Activated T-helper 17 cell treated with anti-CD3 and anti-CD28 coated beads, Interleukin-2, amount 50 U/mL, for 72 hours (primary cell): ENCODE results near the gene FTHL17. TPM values are rescaled to one million over a fixed set of nuclear protein-coding genes. Genes with fewer than 3 reads are reported as not detected.

Source experiments
- total RNA-seq, 2 donors: library from RNA; stranded (reverse); gene quantifications; one replicate each; pipeline ENCODE4 v1.2.3, GENCODE V29; 2022

FTHL17 gene
- total RNA-seq, 2 donors from 2014 or later: not detected

Other genes starting within 250 kb of the FTHL17 start
- 10 to 100 TPM; 22.0 to 25.1 TPM for gene TAB3, start 182.8 kb downstream of the FTHL17 start, total RNA-seq